ENCODE data around the gene ABCC8.

Gene ABCC8

GRCh38 chr11:17351510-17352176, 125.0 kb downstream of the ABCC8 start, which contains the start of gene NCR3LG1:
NCR3LG1 (plus strand) TSS chr11:17351800; CDS start chr11:17351970, 170 bp downstream.
- peak within 1 kb of the TSS; percentile 76 for H4K8ac ChIP-seq (ENCODE audit: low read length)
- DNase-seq = peak; percentile 94
- H3K9me3 ChIP-seq (ENCODE audit: control insufficient read depth, low read length) = no peaks in the 10 kb centered on the region
- H2BK15ac ChIP-seq (ENCODE audit: low read depth, poor library complexity, severe bottlenecking) = peak within 1 kb of the TSS; percentile 73
- under 1% methylated on average over 60 of the region's 61 CpGs for WGBS
- no peak within 1 kb of the TSS for H3K14ac ChIP-seq (ENCODE audit: low read length in 2 of 2)
- H2BK120ac ChIP-seq (ENCODE audit: low read depth, low read length) = no peak within 1 kb of the TSS
- H2BK12ac ChIP-seq (ENCODE audit: low read length in 2 of 2) = peak within 1 kb of the TSS in 1 of 2 experiments; percentile 61
- peak within 1 kb of the TSS; percentile 6 for H2AFZ ChIP-seq (ENCODE audit: low read depth, low read length)
- no peaks in the 10 kb centered on the region for H3K27me3 ChIP-seq (ENCODE audit: control insufficient read depth in 1 of 2, insufficient read depth in 1 of 2, low read length in 2 of 2)
- peaks cover 2% of the 10 kb centered on the region for H3K79me1 ChIP-seq (replicated peaks; ENCODE audit: low read length, poor library complexity, severe bottlenecking)
- H2AK5ac ChIP-seq (ENCODE audit: low read length, severe bottlenecking) = no peak within 1 kb of the TSS
- peak within 1 kb of the TSS; percentile 94 for H3K9ac ChIP-seq (ENCODE audit: low read length)
- H3K18ac ChIP-seq (ENCODE audit: low read depth in 1 of 2, low read length in 2 of 2) = peak within 1 kb of the TSS; percentile 45 to 50
- no peak within 1 kb of the TSS for H4K91ac ChIP-seq (ENCODE audit: low read length)
- no peak within 1 kb of the TSS for H3K23ac ChIP-seq (ENCODE audit: low read length in 2 of 2)
- H3K36me3 ChIP-seq (ENCODE audit: control insufficient read depth in 1 of 2, insufficient read depth in 2 of 2, low read depth in 1 of 2, low read length in 2 of 2) = peaks cover 0 to 2% of the 10 kb centered on the region in 2 experiments
- peaks cover 10% of the 10 kb centered on the region for H3K4me1 ChIP-seq (ENCODE audit: control insufficient read depth, insufficient read depth, low read depth, low read length)
- peak within 1 kb of the TSS; percentile 58 to 84 for H3K4me3 ChIP-seq (ENCODE audit: insufficient read depth in 1 of 2, low read depth in 1 of 2, low read length in 2 of 2)
- H3K27ac ChIP-seq (ENCODE audit: low read length, poor library complexity, severe bottlenecking) = no peak within 1 kb of the TSS
- H3K4me2 ChIP-seq (ENCODE audit: low read length, poor library complexity, severe bottlenecking) = peak within 1 kb of the TSS; percentile 96
- H3K4ac ChIP-seq (ENCODE audit: low read depth in 1 of 2, low read length in 2 of 2) = peak within 1 kb of the TSS in 1 of 2 experiments; percentile 29
- no peak within 1 kb of the TSS for H2BK5ac ChIP-seq (ENCODE audit: low read depth, low read length, poor library complexity, severe bottlenecking)

GRCh38 chr11:17351172-17351509, 125.5 kb downstream of the ABCC8 start:
- DNase-seq = no peak
- Histone ChIP-seq H3K9me3 (ENCODE audit: control insufficient read depth, low read length) (no peaks in the 10 kb centered on the region), H2AFZ (ENCODE audit: low read depth, low read length) (no peak overlapping the region), H3K18ac (ENCODE audit: low read depth in 1 of 2, low read length in 2 of 2) (no peak overlapping the region), H3K9ac (ENCODE audit: low read length) (peak overlapping the region; percentile 94), H2BK5ac (ENCODE audit: low read depth, low read length, poor library complexity, severe bottlenecking) (no peak overlapping the region), H3K27me3 (ENCODE audit: control insufficient read depth in 1 of 2, insufficient read depth in 1 of 2, low read length in 2 of 2) (no peaks in the 10 kb centered on the region), H3K4me3 (ENCODE audit: insufficient read depth in 1 of 2, low read depth in 1 of 2, low read length in 2 of 2) (peak overlapping the region in 1 of 2 experiments; percentile 84), H2BK120ac (ENCODE audit: low read depth, low read length) (no peak overlapping the region), H3K14ac (ENCODE audit: low read length in 2 of 2) (no peak overlapping the region), H2BK15ac (ENCODE audit: low read depth, poor library complexity, severe bottlenecking) (no peak overlapping the region), H3K23ac (ENCODE audit: low read length in 2 of 2) (no peak overlapping the region), H2AK5ac (ENCODE audit: low read length, severe bottlenecking) (no peak overlapping the region), H3K27ac (ENCODE audit: low read length, poor library complexity, severe bottlenecking) (no peak overlapping the region), H3K79me1 (replicated peaks; ENCODE audit: low read length, poor library complexity, severe bottlenecking) (no peaks in the 10 kb centered on the region), H2BK12ac (ENCODE audit: low read length in 2 of 2) (no peak overlapping the region), H3K4ac (ENCODE audit: low read depth in 1 of 2, low read length in 2 of 2) (peak overlapping the region in 1 of 2 experiments; percentile 13), H4K8ac (ENCODE audit: low read length) (no peak overlapping the region), H3K36me3 (ENCODE audit: control insufficient read depth in 1 of 2, insufficient read depth in 2 of 2, low read depth in 1 of 2, low read length in 2 of 2) (no peaks in the 10 kb centered on the region), H4K91ac (ENCODE audit: low read length) (no peak overlapping the region), H3K4me2 (ENCODE audit: low read length, poor library complexity, severe bottlenecking) (peak overlapping the region; percentile 96), H3K4me1 (ENCODE audit: control insufficient read depth, insufficient read depth, low read depth, low read length) (peaks cover 10% of the 10 kb centered on the region)
- WGBS = 35% methylated on average over 12 of the region's 12 CpGs

GRCh38 chr11:17350455-17351171, 126.0 kb downstream of the ABCC8 start:
- H3K9ac ChIP-seq (ENCODE audit: low read length) = peak overlapping the region; percentile 94
- no peak overlapping the region for H4K8ac ChIP-seq (ENCODE audit: low read length)
- no peak overlapping the region for H3K18ac ChIP-seq (ENCODE audit: low read depth in 1 of 2, low read length in 2 of 2)
- no peak overlapping the region for H2BK120ac ChIP-seq (ENCODE audit: low read depth, low read length)
- H3K23ac ChIP-seq (ENCODE audit: low read length in 2 of 2) = no peak overlapping the region
- H2AK5ac ChIP-seq (ENCODE audit: low read length, severe bottlenecking) = no peak overlapping the region
- no peak for DNase-seq
- peak overlapping the region in 1 of 2 experiments; percentile 84 for H3K4me3 ChIP-seq (ENCODE audit: insufficient read depth in 1 of 2, low read depth in 1 of 2, low read length in 2 of 2)
- H3K36me3 ChIP-seq (ENCODE audit: control insufficient read depth in 1 of 2, insufficient read depth in 2 of 2, low read depth in 1 of 2, low read length in 2 of 2) = no peaks in the 10 kb centered on the region
- no peak overlapping the region for H2BK5ac ChIP-seq (ENCODE audit: low read depth, low read length, poor library complexity, severe bottlenecking)
- no peak overlapping the region for H4K91ac ChIP-seq (ENCODE audit: low read length)
- no peaks in the 10 kb centered on the region for H3K9me3 ChIP-seq (ENCODE audit: control insufficient read depth, low read length)
- no peak overlapping the region for H2AFZ ChIP-seq (ENCODE audit: low read depth, low read length)
- peaks cover 10% of the 10 kb centered on the region for H3K4me1 ChIP-seq (ENCODE audit: control insufficient read depth, insufficient read depth, low read depth, low read length)
- H3K27me3 ChIP-seq (ENCODE audit: control insufficient read depth in 1 of 2, insufficient read depth in 1 of 2, low read length in 2 of 2) = no peaks in the 10 kb centered on the region
- peak overlapping the region in 1 of 2 experiments; percentile 11 for H2BK12ac ChIP-seq (ENCODE audit: low read length in 2 of 2)
- no peak overlapping the region for H3K27ac ChIP-seq (ENCODE audit: low read length, poor library complexity, severe bottlenecking)
- H3K4ac ChIP-seq (ENCODE audit: low read depth in 1 of 2, low read length in 2 of 2) = peak overlapping the region in 1 of 2 experiments; percentile 13
- no peak overlapping the region for H2BK15ac ChIP-seq (ENCODE audit: low read depth, poor library complexity, severe bottlenecking)
- WGBS = 92% methylated on average over 5 of the region's 7 CpGs
- H3K79me1 ChIP-seq (replicated peaks; ENCODE audit: low read length, poor library complexity, severe bottlenecking) = no peaks in the 10 kb centered on the region
- no peak overlapping the region for H3K14ac ChIP-seq (ENCODE audit: low read length in 2 of 2)
- H3K4me2 ChIP-seq (ENCODE audit: low read length, poor library complexity, severe bottlenecking) = no peak overlapping the region

GRCh38 chr11:17347676-17348075, 129.0 kb downstream of the ABCC8 start:
- Histone ChIP-seq H3K9me3 (ENCODE audit: control insufficient read depth, low read length) (no peaks in the 10 kb centered on the region), H2AFZ (ENCODE audit: low read depth, low read length) (no peak overlapping the region), H3K4me3 (ENCODE audit: insufficient read depth in 1 of 2, low read depth in 1 of 2, low read length in 2 of 2) (no peak overlapping the region), H3K9ac (ENCODE audit: low read length) (no peak overlapping the region), H2BK12ac (ENCODE audit: low read length in 2 of 2) (no peak overlapping the region), H3K23ac (ENCODE audit: low read length in 2 of 2) (no peak overlapping the region), H3K4me1 (ENCODE audit: control insufficient read depth, insufficient read depth, low read depth, low read length) (peaks cover 8% of the 10 kb centered on the region), H3K18ac (ENCODE audit: low read depth in 1 of 2, low read length in 2 of 2) (no peak overlapping the region), H2BK5ac (ENCODE audit: low read depth, low read length, poor library complexity, severe bottlenecking) (no peak overlapping the region), H3K27ac (ENCODE audit: low read length, poor library complexity, severe bottlenecking) (no peak overlapping the region), H2AK5ac (ENCODE audit: low read length, severe bottlenecking) (no peak overlapping the region), H4K8ac (ENCODE audit: low read length) (no peak overlapping the region), H3K4me2 (ENCODE audit: low read length, poor library complexity, severe bottlenecking) (no peak overlapping the region), H3K79me1 (replicated peaks; ENCODE audit: low read length, poor library complexity, severe bottlenecking) (no peaks in the 10 kb centered on the region), H3K14ac (ENCODE audit: low read length in 2 of 2) (no peak overlapping the region), H3K4ac (ENCODE audit: low read depth in 1 of 2, low read length in 2 of 2) (no peak overlapping the region), H2BK120ac (ENCODE audit: low read depth, low read length) (no peak overlapping the region), H3K36me3 (ENCODE audit: control insufficient read depth in 1 of 2, insufficient read depth in 2 of 2, low read depth in 1 of 2, low read length in 2 of 2) (no peaks in the 10 kb centered on the region), H3K27me3 (ENCODE audit: control insufficient read depth in 1 of 2, insufficient read depth in 1 of 2, low read length in 2 of 2) (no peaks in the 10 kb centered on the region), H2BK15ac (ENCODE audit: low read depth, poor library complexity, severe bottlenecking) (no peak overlapping the region), H4K91ac (ENCODE audit: low read length) (no peak overlapping the region)
- no CpG with 5 or more reads among the region's 1 CpG for WGBS
- DNase-seq = no peak
